SU-DHL-6 (cell line): ENCODE measurements around the gene NTMT2.

Experiments used
- EZH2phosphoT487 ChIP-seq: fragments of 200-600 bp; sonication (generic), shearing (Covaris generic); conservative IDR thresholded peaks from 2 replicates; pipeline ENCODE4 v1.6.1; 2018; ENCODE audit warnings: mild to moderate bottlenecking, antibody characterized with exemption, low read length, moderate library complexity, mixed read lengths
- TF ChIP-seq, protein P1 (sequence below): fragments of 200-600 bp; sonication (generic); IDR thresholded peaks from one replicate; pipeline ENCODE4 v1.5.1; 2017; ENCODE audit warnings: antibody characterized with exemption, mild to moderate bottlenecking, low read length, moderate library complexity; ENCODE audit not compliant: insufficient read depth, poor library complexity, severe bottlenecking

GRCh38 chr1:170218257-170218650 lies 72.5 kb downstream of the NTMT2 start:
- TF ChIP-seq, protein P1, sequence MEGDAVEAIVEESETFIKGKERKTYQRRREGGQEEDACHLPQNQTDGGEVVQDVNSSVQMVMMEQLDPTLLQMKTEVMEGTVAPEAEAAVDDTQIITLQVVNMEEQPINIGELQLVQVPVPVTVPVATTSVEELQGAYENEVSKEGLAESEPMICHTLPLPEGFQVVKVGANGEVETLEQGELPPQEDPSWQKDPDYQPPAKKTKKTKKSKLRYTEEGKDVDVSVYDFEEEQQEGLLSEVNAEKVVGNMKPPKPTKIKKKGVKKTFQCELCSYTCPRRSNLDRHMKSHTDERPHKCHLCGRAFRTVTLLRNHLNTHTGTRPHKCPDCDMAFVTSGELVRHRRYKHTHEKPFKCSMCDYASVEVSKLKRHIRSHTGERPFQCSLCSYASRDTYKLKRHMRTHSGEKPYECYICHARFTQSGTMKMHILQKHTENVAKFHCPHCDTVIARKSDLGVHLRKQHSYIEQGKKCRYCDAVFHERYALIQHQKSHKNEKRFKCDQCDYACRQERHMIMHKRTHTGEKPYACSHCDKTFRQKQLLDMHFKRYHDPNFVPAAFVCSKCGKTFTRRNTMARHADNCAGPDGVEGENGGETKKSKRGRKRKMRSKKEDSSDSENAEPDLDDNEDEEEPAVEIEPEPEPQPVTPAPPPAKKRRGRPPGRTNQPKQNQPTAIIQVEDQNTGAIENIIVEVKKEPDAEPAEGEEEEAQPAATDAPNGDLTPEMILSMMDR, result no peak
- no peak for TF ChIP-seq EZH2phosphoT487
